Measurements from ENCODE around the gene FAM81A. TPM values are rescaled to one million over a fixed set of nuclear protein-coding genes. Genes with fewer than 3 reads are reported as not detected.
A peak's percentile ranks its signal among the peaks of the same experiment; 100 is the strongest.

Gene FAM81A
- total RNA-seq, 1 donor from 2014 or later = 0.75 TPM

DNA sequence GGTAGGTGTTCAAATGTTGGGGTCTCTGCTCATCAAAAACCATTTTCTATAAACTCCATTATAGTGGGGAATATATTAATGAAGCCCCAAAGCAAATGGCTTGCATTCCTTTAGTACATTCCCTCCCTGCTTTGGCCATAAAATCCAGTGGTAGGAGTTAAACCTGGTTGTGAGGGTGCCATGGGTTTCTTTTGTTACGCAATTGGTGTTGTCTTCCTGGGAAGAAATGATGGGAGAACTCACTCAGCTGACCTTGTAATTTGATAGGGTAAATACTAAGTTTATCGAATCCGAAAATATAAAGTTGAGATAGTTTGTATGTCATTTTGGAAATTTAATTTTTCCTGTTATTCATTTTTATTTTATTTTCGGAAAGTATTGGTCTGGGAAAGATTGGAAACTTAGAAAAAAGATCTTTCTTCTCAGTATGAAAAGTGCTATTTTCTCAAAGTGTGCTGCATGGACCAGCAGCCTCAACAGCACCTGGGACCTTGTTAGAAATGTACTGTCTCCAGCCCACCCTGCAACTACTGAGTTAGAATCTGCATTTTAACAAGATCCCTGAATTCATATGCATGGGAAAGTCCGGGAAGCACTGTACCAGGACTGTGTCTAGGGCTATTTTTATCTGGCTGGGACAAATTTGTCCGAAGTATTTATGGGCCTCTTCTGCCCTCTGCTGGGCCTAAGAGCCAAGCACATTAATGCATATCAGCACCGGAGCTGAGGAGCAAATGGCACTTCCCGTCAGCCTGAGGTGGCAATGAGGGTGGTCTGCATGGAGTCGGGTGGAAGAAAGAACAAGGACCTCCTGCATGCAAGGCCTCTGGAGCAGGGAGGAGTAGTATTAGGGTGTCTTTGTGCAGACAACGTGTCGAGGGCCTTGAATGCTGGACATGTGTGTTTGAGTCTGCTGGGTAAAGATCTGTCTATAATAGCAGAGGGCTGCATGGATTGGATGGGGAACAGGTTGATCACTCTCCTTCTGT, 54.7 kb downstream of the FAM81A start:
- Histone ChIP-seq H3K4me3 (ENCODE audit: low read depth, low read length) (no peak overlapping the region), H3K36me3 (ENCODE audit: control insufficient read depth, insufficient read depth, low read length) (no peaks in the 10 kb centered on the region), H3K27me3 (ENCODE audit: control insufficient read depth, insufficient read depth, low read length) (no peaks in the 10 kb centered on the region)
- peak; percentile 31 for DNase-seq (ENCODE audit: low read depth)
- TF ChIP-seq, protein P1, sequence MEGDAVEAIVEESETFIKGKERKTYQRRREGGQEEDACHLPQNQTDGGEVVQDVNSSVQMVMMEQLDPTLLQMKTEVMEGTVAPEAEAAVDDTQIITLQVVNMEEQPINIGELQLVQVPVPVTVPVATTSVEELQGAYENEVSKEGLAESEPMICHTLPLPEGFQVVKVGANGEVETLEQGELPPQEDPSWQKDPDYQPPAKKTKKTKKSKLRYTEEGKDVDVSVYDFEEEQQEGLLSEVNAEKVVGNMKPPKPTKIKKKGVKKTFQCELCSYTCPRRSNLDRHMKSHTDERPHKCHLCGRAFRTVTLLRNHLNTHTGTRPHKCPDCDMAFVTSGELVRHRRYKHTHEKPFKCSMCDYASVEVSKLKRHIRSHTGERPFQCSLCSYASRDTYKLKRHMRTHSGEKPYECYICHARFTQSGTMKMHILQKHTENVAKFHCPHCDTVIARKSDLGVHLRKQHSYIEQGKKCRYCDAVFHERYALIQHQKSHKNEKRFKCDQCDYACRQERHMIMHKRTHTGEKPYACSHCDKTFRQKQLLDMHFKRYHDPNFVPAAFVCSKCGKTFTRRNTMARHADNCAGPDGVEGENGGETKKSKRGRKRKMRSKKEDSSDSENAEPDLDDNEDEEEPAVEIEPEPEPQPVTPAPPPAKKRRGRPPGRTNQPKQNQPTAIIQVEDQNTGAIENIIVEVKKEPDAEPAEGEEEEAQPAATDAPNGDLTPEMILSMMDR (IDR thresholded peaks at IDR 0.05; ENCODE audit: insufficient read depth, low read length, poor library complexity, severe bottlenecking) = peak; percentile 78

DNA sequence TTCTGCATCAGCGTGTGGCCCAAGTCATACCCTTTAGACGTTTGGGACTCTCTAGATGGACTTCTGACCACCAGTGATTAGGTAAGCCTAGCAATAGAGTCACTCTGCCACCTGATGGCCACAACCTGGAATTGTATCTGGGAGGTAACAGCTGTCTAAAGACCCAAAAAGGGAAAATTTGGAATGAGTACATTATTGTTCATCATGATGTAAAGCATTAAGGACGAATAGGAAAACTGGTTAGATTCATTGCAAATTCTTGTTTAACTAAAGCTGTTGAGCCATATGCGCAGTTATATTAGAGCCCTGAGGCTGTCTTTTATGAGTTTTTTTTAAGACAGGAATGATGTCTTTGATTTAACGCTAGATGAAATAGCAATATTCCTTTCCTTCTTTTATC, 63.6 kb downstream of the FAM81A start:
- TF ChIP-seq, protein P1 (IDR thresholded peaks at IDR 0.05; ENCODE audit: insufficient read depth, low read length, poor library complexity, severe bottlenecking) = peak; percentile 82
- Histone ChIP-seq H3K36me3 (ENCODE audit: control insufficient read depth, insufficient read depth, low read length) (no peaks in the 10 kb centered on the region), H3K27me3 (ENCODE audit: control insufficient read depth, insufficient read depth, low read length) (no peaks in the 10 kb centered on the region), H3K4me3 (ENCODE audit: low read depth, low read length) (no peak overlapping the region)
- DNase-seq (ENCODE audit: low read depth) = no peak

DNA sequence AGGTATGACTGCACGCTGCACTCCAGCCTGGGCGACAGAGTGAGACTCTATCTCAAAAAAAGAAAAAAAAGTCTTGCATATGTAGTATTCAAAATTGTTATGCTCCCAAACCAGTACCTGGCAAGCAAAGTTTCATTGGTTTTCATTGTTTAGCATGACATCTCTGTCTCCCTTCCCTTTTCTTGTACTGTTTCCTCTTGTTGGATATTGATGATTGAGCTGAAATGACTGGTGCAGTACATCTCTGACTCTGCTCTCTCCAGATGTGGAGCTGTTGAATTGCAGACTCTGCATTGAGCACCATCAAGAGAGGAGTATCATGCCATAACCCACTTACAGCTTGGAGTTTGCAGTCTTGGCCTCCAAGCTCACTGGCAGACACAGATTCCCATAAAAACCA, 77.2 kb downstream of the FAM81A start:
- H3K27me3 ChIP-seq (ENCODE audit: control insufficient read depth, insufficient read depth, low read length) = no peaks in the 10 kb centered on the region
- TF ChIP-seq, protein P1 (IDR thresholded peaks at IDR 0.05; ENCODE audit: insufficient read depth, low read length, poor library complexity, severe bottlenecking) = no peak
- DNase-seq (ENCODE audit: low read depth) = no peak
- H3K36me3 ChIP-seq (ENCODE audit: control insufficient read depth, insufficient read depth, low read length) = no peaks in the 10 kb centered on the region
- H3K4me3 ChIP-seq (ENCODE audit: low read depth, low read length) = no peak overlapping the region

DNA sequence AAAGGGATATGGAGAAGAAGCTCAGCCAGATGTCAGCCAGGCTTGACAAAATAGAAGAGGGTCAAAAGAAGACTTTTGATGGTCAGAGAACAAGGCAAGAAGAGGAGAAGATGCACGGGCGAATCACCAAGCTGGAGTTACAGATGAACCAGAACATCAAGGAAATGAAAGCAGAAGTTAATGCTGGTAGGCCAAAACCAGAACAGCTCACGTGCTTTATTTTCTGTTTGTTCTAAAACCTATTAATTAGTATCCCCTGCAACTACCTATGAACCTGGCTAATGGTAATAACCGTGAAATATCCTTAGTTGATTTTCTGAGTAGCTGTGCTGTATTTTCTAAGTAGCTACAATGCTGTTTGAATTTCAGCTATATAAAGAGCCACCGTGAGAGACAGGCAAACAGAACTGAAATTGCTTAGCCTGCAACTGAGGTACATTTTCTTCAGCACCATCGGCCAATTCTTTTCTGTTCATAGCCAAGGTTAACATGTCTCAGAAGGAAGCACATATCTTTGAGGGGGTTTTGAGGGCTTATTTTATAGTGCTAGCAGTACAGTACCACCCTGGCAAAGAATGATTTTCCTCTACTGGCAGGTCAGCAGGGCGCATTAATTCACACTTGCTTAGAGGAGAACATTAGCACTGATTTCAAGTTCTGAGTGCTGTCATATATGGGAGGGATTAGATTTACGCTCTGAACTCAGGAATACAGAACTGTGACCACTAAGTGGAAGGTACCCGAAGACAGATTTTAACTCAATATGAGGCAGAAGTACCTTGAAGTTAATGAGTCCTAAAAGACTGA, 78.9 kb downstream of the FAM81A start:
- H3K36me3 ChIP-seq (ENCODE audit: control insufficient read depth, insufficient read depth, low read length) = no peaks in the 10 kb centered on the region
- TF ChIP-seq, protein P1 (IDR thresholded peaks at IDR 0.05; ENCODE audit: insufficient read depth, low read length, poor library complexity, severe bottlenecking) = no peak
- no peak overlapping the region for H3K4me3 ChIP-seq (ENCODE audit: low read depth, low read length)
- H3K27me3 ChIP-seq (ENCODE audit: control insufficient read depth, insufficient read depth, low read length) = no peaks in the 10 kb centered on the region
- DNase-seq (ENCODE audit: low read depth) = no peak

DNA sequence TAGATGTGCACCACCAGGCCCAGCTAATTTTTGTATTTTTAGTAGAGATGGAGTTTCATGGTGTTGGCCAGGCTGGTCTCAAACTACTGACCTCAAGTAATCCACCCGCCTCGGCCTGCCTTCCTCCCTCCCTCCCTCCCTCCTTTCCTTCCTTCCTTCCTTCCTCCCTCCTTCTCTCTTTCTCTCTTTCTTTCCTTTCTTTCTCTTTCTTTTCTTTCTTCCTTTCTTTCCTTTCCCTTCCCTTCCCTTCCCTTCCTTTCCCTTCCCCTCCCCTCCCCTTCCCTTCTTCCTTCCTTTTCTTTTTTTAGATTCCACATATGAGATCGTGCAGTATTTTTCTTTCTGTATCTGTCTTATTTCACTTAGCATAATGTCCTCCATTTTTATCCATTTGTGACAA, 81.3 kb downstream of the FAM81A start:
- no peak for DNase-seq (ENCODE audit: low read depth)
- TF ChIP-seq, protein P1 (IDR thresholded peaks at IDR 0.05; ENCODE audit: insufficient read depth, low read length, poor library complexity, severe bottlenecking) = no peak
- H3K4me3 ChIP-seq (ENCODE audit: low read depth, low read length) = no peak overlapping the region
- H3K36me3 ChIP-seq (ENCODE audit: control insufficient read depth, insufficient read depth, low read length) = no peaks in the 10 kb centered on the region
- no peaks in the 10 kb centered on the region for H3K27me3 ChIP-seq (ENCODE audit: control insufficient read depth, insufficient read depth, low read length)

All from kidney epithelial cell (primary cell).